DMS 273 (cell line): ENCODE data around the gene MPST.

Experiments used
- DNase-seq: peaks from one replicate; lab custom pipeline; 2025; ENCODE audit not compliant: unreplicated experiment; lab: John Stamatoyannopoulos, UW

MPST gene

DNA sequence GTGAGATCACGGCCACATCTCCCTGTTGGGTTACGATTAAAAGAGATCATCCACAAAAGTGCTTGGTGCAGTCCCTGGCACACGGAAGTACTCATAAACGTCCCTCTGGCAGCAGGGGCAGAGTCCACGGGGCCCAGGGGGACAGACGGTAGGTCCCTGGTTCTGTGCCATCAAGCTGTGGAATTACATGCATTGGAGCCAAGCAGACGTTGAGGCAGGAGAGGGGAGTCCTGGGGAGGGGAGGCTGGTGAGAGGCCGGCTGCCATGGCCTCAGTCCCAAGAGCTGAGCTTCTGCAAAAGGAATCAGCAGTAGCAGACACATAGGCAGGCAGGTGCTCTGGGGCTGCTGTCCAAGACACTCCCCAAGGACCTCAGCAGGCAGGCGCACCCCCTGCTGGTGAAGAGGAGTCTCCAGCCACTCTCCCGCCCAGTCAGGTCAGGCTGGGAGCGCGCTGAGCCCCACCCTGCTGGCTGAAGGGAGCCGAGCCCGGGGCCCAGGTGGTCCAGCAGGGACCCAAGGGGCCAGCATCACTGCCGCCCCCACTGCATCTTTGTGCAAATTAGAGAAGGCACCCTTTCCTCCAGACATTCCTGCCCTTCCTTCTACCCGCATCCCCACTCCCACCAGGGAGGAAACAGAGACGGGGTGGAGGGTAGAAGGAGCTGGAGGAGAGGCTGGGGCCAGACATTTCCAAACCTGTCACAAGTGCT, 24.4 kb downstream of the MPST start:
- peak; percentile 58 for DNase-seq

DNA sequence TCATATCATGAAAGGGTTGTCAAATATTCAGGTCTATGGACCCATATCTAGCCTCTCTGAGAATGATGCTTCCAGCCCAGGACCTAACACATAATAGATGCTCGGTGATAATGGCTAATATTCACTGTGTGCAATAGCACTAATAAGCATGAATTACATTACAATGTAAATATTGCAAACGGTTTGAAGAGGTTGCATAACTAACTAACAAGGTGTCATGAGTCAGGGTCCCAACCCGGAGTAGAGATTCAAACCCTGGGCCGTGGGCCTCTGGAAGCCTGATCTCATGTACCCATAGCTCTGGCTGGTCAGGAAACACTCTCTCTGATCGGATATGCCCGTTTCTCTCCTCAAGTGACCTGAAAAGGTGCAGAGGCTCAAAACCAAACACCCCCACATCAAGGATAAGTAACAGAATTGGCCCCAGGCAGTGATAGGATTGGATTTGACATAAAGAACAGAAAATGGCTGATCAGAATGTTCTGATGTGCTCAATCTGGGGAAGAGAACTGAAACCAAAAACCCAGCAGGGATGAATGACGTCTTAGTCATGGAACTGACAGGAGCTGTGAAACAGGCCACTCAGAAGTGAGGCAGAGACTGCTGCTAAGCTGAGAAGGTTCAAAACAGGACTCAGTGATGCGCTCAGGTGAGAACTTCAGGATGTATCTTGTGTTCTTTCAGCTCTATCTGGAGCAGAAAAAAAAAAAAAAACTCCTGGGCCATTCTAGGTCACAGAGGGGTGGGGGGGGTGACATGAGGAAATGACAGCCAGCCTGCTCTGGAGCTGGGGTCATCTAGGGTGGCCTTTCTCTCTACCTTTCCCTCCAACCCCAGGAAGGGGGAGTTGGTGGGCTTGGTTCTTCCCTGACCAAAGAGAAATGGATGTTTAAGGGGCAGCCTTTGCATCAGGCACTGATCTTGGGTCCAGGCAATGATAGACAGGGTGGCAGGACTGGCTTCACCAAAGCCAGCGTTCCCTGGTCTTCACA, 25.4 kb downstream of the MPST start:
- no peak for DNase-seq

DNA sequence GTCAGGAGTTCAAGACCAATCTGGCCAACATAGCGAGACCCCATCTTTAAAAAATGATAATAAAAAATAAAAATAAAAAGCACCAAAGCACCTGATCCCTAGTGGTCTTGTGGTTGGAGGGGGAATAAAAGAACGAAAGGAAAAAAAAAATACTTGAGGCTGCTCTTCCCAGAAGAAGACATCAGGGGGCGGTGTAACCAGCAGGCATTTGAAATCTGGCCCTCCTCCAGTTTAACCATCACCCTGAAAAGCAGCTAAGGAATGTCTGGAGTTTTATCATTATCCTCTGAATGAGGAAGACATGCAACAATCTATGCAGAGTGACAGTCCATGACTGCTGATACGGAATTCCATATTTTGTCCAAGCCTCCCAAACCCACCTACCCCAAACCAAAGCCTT, 26.4 kb downstream of the MPST start:
- peak; percentile 46 for DNase-seq

DNA sequence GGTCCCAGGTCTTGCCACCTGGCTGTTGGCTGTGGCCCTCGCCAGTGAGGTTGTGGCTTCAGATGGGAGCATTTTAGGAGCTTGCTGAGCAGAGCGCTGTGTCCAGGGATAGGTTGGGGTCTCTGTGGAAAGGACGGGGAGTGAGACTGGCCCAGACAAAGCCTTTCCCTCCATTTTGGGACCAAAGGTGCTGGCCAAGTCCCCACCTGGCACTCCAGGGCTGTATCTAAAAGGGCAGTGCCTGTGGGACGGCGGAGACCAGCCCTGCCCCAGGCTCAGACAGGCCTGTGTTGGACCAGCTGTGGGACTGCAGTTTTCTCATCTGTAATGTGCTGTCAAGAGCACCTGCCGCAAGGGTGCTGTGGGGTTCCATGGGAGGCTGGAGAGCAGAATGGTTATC, 27.0 kb downstream of the MPST start:
- DNase-seq = no peak

DNA sequence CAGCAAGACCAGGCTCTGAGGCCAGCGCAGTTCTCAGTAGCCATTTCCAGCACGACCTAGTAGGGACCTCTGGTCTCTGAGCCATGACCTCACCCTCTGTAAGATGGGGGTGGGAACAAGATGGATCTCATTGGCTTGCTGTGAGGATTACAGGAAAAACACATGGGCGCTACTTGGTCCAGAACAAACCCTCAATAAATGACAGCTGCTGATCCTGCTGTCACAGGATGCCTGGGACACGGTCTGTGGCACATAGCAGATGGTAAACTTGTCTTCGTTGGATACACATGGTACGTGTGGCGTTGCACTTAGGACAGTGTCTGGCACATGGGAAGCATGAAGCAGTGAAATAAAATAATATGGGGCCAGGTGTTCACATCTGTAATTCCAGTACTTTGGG, 27.5 kb downstream of the MPST start:
- DNase-seq = peak; percentile 89

DNA sequence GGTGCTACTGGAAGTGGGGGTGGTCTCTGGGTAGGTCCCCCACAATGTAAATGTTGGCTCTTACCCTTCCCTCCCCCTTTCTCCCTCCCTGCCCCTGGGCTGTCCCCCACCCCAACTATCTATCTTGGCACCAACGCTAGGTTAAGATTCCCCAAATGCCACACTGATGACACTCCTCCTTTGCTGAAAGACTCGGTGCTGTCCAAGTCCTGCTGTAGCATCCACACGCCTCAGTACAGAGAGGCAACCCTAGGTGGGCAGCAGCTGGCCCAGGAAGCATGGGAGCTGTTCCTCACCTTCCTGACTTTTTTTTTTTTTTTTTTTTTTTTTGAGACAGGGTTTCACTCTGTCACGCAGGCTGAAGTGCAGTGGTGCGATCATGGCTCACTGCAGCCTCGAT, 28.6 kb downstream of the MPST start:
- no peak for DNase-seq

DNA sequence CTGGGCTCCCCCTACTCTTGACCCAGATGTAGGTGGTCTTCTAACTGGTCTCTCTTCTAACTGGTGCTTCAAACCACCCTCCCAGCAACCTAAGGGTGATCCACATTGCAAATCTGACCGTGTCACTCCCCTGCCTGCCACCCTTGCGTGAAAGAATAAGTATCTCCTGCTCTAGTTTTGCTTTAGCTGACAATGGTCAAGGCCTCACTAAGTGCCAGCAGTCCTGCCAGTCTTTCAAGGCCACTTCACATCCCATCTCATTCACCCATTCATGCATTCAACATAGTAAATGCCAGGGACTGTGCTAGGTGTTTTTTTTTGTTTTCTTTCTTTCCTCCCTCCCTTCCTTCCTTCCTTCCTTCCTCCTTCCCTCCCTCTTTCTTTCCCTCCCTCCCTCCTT, 29.7 kb downstream of the MPST start:
- no peak for DNase-seq

DNA sequence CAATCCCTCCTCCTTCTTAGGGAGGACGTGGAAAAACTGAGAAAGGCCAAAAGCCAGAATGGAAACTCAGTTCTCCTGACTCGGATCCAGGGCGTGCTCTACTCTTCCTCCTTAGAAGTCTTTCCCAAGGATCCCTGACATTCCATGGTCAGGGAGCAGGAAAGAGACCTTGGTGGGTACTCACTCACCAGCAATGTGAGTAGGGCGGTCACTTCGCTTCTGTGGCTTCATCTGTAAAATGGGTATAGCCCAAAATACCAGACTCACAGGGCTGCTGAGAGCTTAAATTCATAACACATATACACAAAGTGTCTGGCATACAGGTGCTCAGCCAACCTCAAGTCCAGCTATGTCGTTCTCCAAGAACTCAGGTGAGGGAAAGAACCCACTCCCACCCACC, 31.4 kb downstream of the MPST start:
- no peak for DNase-seq

DNA sequence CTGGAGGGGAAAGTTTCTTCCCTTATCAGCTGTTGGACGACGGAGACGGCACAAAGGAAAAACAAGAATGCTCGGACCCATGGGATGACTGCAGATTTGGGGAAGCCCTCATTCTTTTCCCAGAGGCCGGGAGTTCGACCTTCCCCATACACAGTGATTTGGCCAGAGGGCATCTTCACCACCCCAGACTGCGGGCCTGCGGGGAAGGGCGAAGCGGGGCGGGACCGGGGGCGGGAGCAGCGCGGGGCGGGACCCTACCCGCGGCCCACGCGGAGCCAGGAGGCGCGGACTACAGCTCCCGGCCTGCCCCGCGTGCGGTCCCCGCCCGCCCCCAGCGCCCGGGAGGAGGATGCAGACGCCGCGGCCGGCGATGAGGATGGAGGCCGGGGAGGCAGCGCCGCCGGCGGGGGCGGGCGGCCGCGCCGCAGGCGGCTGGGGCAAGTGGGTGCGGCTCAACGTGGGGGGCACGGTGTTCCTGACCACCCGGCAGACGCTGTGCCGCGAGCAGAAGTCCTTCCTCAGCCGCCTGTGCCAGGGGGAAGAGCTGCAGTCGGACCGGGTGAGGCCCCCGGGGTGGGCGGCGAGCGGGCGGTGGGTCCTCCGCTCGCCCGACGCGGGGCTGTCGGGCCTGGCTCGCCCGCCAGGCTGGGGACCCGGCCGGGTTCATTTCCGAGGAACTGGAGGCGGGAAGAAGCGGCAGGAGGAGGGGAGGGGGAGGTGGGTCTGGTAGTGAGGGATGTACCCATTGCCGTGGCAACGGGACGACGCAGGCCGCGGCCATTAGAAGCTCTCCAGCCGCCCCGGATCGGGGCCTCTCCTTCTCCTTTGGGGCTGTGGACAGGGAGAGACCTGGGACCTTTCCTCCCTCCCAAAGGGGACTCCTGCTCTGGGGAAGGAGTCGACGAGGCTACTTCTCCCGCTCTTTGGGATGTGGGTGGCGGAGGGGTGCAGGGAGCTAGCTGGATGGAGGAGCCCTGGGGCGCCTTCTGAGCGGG, 32.1 kb downstream of the MPST start, which contains the start of gene KCTD17:
Gene KCTD17, plus strand, starts transcription at position 352 of the 995 bp plus-strand sequence. Its CDS starts 19 bp downstream, at position 371.
- peak; percentile 85 for DNase-seq

DNA sequence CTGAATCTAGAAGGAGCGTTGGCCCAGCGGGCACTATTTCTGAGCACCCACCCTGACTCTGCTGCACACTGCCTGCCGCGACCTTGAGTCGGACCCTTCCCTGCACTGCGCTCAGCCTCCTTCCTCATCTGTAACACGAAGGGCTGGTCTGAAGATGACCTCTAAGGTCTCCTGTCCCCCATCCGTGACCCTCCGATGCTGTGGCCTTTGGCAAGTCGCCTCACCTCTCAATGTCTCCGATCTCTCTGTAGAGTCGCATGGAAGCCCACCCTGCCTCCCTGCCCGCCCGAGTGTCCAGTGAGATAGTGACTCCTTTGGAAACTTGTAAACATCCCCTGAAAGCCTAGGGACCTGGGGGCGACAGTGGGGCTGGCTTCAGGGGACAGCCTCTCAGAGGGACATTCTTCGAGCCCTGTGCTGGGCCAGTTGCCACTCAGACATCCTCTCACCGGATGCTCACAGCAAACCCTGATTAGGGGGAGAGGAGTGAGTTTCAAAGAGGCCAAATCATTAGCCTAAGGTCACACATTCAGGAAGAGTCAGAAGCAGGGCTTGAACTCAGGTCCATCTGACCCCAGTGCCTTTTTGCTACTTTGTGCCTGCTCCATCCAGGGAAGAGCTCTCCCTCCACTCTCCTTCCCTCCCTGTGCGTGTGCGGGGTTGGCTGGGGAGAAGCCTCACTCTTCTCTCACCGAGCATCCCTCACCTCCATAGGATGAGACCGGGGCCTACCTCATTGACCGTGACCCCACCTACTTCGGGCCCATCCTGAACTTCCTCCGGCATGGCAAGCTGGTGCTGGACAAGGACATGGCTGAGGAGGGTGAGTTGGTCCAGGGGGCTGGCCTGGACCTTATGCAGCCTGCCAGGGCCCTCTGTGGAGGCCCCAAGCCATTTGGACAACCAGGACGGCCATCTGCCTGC, 33.1 kb downstream of the MPST start:
- no peak for DNase-seq

DNA sequence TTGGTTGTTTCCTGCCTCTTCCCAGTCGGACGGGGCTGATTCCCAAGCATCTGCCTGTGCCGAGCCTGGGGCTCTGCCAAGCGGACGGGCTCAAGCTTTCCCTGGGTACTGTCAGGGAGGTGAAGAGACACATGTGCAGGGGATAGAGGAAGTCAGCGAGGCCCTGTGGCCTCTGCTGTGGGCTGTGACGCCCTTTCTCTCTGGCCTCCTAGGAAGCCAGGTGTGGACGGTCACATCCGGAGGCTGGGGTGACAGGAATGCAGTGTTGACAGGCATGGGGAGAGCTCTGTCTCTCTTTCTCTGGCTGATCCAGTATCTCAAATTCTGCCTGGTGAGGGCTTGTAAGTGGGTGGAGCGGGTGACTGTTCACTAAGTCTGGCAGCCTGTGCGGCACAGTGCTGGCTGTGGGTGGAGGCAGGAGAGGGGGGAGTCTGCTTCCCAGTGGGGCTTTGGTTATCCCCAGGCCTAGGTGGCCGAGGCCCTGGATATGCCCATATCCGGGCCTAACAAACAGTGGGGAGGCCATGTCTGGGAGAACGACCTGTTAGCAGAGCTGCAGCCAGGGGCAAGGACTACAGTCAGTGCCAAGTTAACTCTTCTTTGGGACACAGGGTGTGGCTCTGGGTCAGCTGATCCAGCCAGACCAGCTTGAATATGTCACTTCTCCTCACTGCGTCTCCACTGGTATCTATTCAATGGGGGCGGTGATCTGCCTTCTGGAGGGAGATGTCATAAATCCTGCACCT, 33.9 kb downstream of the MPST start:
- DNase-seq = peak; percentile 58

DNA sequence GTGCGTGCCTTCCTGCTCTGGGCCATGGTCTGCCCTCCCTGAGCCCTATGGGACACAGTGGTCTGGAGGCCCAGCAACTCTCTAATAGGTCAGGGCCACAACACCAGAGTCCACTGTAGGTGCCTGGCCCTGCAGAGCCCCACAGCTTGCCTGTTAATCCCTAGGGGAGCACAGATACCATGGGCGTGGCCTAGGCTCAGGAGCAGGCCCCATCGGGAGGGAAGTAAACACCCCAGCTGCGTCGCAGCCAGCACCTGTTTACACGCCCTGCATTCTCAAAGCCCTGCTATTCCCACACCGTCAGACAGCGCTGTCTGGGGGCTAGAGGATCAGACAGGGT, 34.5 kb downstream of the MPST start:
- DNase-seq = no peak

DNA sequence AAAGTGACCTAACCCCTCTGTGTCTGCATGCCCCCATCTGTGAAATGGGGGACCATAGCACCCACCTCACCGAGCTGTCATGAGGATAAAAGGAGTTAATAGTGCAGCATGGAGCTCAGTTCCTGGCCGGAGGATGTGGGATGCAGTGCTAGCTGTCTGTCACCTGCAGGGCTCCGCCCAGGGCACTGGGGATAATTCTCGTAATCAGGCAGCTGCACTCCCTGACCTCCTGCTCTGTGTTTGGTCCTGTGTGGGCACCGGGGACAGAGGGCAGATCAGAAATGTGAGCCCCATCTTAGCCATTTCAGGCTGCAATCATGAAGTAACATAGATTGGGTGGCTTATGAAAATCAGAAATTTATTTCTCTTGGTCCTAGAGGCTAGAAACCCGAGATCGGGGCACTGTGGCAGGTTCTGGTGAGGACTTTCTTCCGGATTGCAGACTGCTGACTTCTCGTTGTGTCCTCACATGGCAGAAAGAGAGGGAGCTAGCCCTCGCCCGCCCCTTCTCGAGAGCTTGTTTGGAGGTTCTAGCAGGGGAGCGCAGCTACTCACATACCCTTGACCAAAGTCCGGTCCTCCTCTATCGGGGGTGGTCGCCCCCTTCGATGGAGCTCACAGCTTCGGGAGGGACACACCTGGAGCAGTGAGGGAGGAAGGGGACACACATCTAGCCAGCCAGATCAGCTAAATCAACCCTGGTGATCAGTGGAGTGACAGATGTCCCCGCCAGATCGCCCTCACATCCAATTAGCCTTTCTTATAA, 35.2 kb downstream of the MPST start:
- no peak for DNase-seq

DNA sequence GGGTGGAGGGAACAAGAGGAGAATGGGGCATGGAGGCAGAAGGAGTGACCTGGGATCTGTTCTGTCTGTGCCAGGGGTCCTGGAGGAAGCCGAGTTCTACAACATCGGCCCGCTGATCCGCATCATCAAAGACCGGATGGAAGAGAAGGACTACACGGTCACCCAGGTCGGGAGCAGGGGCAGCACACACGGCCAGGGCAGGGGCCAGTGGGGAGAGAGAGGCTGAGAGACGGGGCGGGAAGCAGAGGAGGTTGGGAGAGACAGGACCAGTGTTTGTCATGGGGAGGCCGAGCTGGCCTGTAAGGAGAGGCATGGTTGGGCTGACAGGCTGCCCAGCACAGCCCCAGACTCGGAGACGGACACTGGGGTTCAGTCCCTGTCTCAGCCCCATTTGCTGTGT, 36.7 kb downstream of the MPST start:
- no peak for DNase-seq

DNA sequence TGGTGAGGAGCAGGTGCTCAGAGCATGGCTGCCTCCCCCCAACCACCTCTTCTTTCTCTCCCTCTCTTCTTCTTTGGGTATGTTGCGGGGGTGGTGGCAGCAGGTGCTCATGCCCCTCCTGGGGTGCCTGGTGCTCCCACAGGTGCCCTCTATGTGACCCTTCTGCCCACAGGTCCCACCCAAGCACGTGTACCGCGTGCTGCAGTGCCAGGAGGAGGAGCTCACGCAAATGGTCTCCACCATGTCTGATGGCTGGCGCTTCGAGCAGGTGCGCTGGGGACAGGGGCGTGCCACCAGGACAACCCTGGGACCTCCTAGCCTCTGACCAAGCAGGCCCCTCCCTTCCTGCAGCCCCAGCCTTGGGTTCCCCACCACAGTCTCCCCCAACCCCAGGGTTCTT, 37.7 kb downstream of the MPST start:
- DNase-seq = no peak

DNA sequence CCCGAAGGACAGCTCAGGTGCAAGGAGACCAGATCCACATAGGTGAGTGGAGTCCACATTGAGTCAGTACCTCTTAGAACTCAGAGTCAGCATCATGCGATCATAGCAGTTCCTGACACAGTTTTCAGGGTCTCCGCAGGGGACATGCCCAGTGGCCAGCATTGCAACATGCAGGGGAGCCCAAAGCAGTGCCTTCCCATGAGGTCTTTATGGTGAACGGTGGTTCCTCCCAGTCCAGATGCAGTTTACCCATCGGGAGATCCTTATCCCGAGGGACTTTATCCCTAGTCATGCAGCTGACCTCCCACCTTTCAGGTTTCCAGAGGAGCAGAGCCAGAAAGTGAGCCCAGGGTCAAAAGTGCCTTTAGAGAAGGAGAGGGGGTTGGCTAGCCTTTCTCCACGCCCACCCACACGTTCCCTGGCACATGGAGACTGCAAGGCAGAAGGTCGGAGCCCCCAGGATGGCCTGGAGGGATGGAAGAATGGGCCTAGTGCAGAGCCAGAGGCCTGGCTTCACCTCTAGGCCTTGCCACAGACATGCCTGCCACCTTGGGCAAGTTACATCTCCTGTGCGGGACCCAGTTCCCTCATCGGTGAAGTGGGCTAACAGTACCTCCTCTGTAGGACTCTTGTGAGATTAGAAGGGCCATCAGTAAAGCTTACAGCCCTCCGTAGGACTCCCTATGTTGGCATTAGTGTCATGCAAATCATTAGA, 38.4 kb downstream of the MPST start:
- no peak for DNase-seq

DNA sequence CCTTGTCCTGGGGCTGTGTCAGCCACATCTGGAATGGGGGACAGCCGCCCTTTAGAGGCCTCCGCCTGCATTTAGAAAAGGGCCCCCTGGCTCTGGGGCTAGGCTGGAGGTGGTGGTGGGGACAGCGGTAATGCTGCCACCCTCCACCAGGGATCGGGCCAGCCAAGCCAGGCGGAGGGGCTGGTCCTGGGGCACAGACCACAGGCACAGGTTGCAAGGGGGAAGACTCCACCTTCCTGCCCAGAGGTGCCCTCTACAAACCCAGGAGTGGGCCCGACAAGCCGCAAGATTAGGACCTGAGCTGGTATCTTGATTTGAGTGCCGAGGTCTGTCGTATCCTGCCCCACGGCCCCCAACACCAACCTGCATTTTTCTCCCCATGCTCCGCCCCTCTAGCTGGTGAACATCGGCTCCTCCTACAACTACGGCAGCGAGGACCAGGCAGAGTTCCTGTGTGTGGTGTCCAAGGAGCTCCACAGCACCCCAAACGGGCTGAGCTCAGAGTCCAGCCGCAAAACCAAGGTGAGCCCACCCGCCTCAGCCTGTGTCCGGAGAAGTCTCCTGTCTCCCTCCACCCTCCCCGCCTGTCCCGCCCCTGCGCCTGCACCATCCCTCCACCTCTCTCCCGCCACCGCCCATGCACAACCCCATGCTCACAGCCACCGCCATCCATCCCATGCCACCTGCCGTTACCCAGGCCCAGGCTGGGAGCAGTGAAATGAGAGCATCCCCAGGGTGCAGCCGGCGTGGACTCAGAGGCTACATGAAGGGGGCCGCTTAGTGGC, 39.6 kb downstream of the MPST start:
- DNase-seq = no peak
